ENCODE results near the gene CDH15. TPM values are rescaled to one million over a fixed set of nuclear protein-coding genes. Genes with fewer than 3 reads are reported as not detected.

Gene CDH15
- polyA plus RNA-seq, 1 donor from 2014 or later, result not detected

- no peak overlapping the region for H3K9ac ChIP-seq (ENCODE audit: low read length)
- H3K4me3 ChIP-seq (ENCODE audit: low read length), result no peak overlapping the region
- no peak overlapping the region for H3K27ac ChIP-seq (ENCODE audit: low read length)
- no peak overlapping the region for H2AFZ ChIP-seq (ENCODE audit: low read depth, low read length)
- H3F3A ChIP-seq (ENCODE audit: insufficient read depth, low read length, poor library complexity, severe bottlenecking), result no peaks in the 10 kb centered on the region
- no peak overlapping the region for H3K4me2 ChIP-seq (ENCODE audit: low read length)
- no peaks in the 10 kb centered on the region for H3K36me3 ChIP-seq (ENCODE audit: insufficient read depth, low read length)
- H4K20me1 ChIP-seq (ENCODE audit: insufficient read depth), result no peaks in the 10 kb centered on the region
- no peaks in the 10 kb centered on the region for H3K79me2 ChIP-seq (replicated peaks; ENCODE audit: insufficient read depth, low read length)
- no peaks in the 10 kb centered on the region for H3K9me3 ChIP-seq (ENCODE audit: low read length)
- TF ChIP-seq POLR2AphosphoS5 (IDR thresholded peaks at IDR 0.05) (no peak), RAD21 (conservative IDR thresholded peaks at IDR 0.05) (no peak), EP300 (conservative IDR thresholded peaks at IDR 0.05; ENCODE audit: poor library complexity, severe bottlenecking) (no peak), MXI1 (conservative IDR thresholded peaks at IDR 0.05; ENCODE audit: poor library complexity, severe bottlenecking) (no peak), CTCF (IDR thresholded peaks at IDR 0.05; ENCODE audit: poor library complexity, severe bottlenecking) (no peak), SMC3 (conservative IDR thresholded peaks at IDR 0.05; ENCODE audit: poor library complexity) (no peak), EZH2 (IDR thresholded peaks at IDR 0.05; ENCODE audit: borderline replicate concordance, insufficient read depth, low read length, poor library complexity, severe bottlenecking) (no peak), REST (IDR thresholded peaks at IDR 0.05; ENCODE audit: borderline replicate concordance) (no peak), TAF1 (IDR thresholded peaks at IDR 0.05; ENCODE audit: low read depth) (no peak)
- H3K27me3 ChIP-seq (ENCODE audit: insufficient read depth, low read depth, low read length), result no peaks in the 10 kb centered on the region
- no peaks in the 10 kb centered on the region for H3K9me2 ChIP-seq (ENCODE audit: insufficient read depth, low read length)
These were observed 5.2 kb downstream of the CDH15 start for GRCh38 chr16:89176717-89177116.

GRCh38 chr16:89177501-89177900 lies 6.0 kb downstream of the CDH15 start:
- Histone ChIP-seq H3K27ac (ENCODE audit: low read length) (no peak overlapping the region), H2AFZ (ENCODE audit: low read depth, low read length) (no peak overlapping the region), H3K27me3 (ENCODE audit: insufficient read depth, low read depth, low read length) (no peaks in the 10 kb centered on the region), H4K20me1 (ENCODE audit: insufficient read depth) (no peaks in the 10 kb centered on the region), H3K9me3 (ENCODE audit: low read length) (no peaks in the 10 kb centered on the region), H3F3A (ENCODE audit: insufficient read depth, low read length, poor library complexity, severe bottlenecking) (no peaks in the 10 kb centered on the region), H3K4me2 (ENCODE audit: low read length) (no peak overlapping the region), H3K79me2 (replicated peaks; ENCODE audit: insufficient read depth, low read length) (no peaks in the 10 kb centered on the region), H3K9ac (ENCODE audit: low read length) (no peak overlapping the region), H3K9me2 (ENCODE audit: insufficient read depth, low read length) (no peaks in the 10 kb centered on the region), H3K4me3 (ENCODE audit: low read length) (no peak overlapping the region), H3K36me3 (ENCODE audit: insufficient read depth, low read length) (no peaks in the 10 kb centered on the region)
- TF ChIP-seq MXI1 (conservative IDR thresholded peaks at IDR 0.05; ENCODE audit: poor library complexity, severe bottlenecking) (no peak), RAD21 (conservative IDR thresholded peaks at IDR 0.05) (no peak), SMC3 (conservative IDR thresholded peaks at IDR 0.05; ENCODE audit: poor library complexity) (no peak), REST (IDR thresholded peaks at IDR 0.05; ENCODE audit: borderline replicate concordance) (no peak), CTCF (IDR thresholded peaks at IDR 0.05; ENCODE audit: poor library complexity, severe bottlenecking) (no peak), TAF1 (IDR thresholded peaks at IDR 0.05; ENCODE audit: low read depth) (no peak), POLR2AphosphoS5 (IDR thresholded peaks at IDR 0.05) (no peak), EP300 (conservative IDR thresholded peaks at IDR 0.05; ENCODE audit: poor library complexity, severe bottlenecking) (no peak), EZH2 (IDR thresholded peaks at IDR 0.05; ENCODE audit: borderline replicate concordance, insufficient read depth, low read length, poor library complexity, severe bottlenecking) (no peak)

All from neural cell (in vitro differentiated cells).